ENCODE data around the gene CCDC12. TPM values are rescaled to one million over a fixed set of nuclear protein-coding genes. Genes with fewer than 3 reads are reported as not detected.

Gene CCDC12
- total and polyA plus RNA-seq, 9 of the 15 experiments (the other 6 are each of a cell fraction or from before 2014, with no cell fraction given): 8.9 to 201 (median 86.9) TPM

- intact Hi-C loops (cut with micrococcal nuclease): no loop called here
- no peaks in the 10 kb centered on the region for H3K79me2 ChIP-seq (ENCODE audit: control insufficient read depth, insufficient read depth, low read length)
- H3K36me3 ChIP-seq (ENCODE audit: control insufficient read depth, insufficient read depth, low read length): peaks cover 100% of the 10 kb centered on the region
- ChIA-PET CTCF (ENCODE audit: low intra/inter-chr PET ratio) (no interaction called here), POLR2A (interaction anchor here (1.2 to 1.3 kb wide), 2 partner anchors 10 to 23 kb away, joined by 3 to 4 read pairs; partner anchors contain the start of gene NBEAL2)
- H3K9me1 ChIP-seq (ENCODE audit: control insufficient read depth, insufficient read depth, low read length): no peaks in the 10 kb centered on the region
- in situ Hi-C loops (cut with MboI): no loop called here
- H3K27me3 ChIP-seq (ENCODE audit: control insufficient read depth in 2 of 2, insufficient read depth in 2 of 2, low read length in 2 of 2): no peaks in the 10 kb centered on the region
- 91% methylated on average over 23 of the region's 35 CpGs for WGBS (ENCODE audit: insufficient coverage, low coverage, missing lambda C conversion rate)
- no peaks in the 10 kb centered on the region for H3K9me3 ChIP-seq (replicated peaks; ENCODE audit: control insufficient read depth, insufficient read depth, low read depth, low read length)
- DNase-seq (ENCODE audit: extremely low read depth in 1 of 4, low spot score in 3 of 4) (peak in 2 of 4 experiments; percentile 63 to 68), ATAC-seq (peak; percentile 45), FAIRE-seq (no peak)
- no peak overlapping the region for H3K4me3 ChIP-seq
- H3K4me2 ChIP-seq (ENCODE audit: insufficient read depth, low read length): no peak overlapping the region
- peaks cover 0 to 48% of the 10 kb centered on the region in 2 experiments; a peak in 2 of 5 replicates for H3K4me1 ChIP-seq (replicated peaks in 1 of 2; ENCODE audit: control insufficient read depth in 2 of 2, insufficient read depth in 2 of 2, low read length in 2 of 2)
- peaks cover 8% of the 10 kb centered on the region; the same call in 1 of the 2 replicates for H4K20me1 ChIP-seq (replicated peaks; ENCODE audit: control insufficient read depth, insufficient read depth, low read length)
- H3K27ac ChIP-seq (ENCODE audit: extremely low read depth, low read depth, low read length): no peak overlapping the region
- no peak overlapping the region for H2AFZ ChIP-seq (ENCODE audit: low read depth, low read length)
- no peak overlapping the region for H3K9ac ChIP-seq (ENCODE audit: insufficient read depth in 1 of 2, low read depth in 2 of 2, low read length in 2 of 2)
- BruUV-seq (replicated peaks): no TSS peak
- TF ChIP-seq PCBP1 (IDR thresholded peaks at IDR 0.05; ENCODE audit: low read depth, low read length, poor library complexity, severe bottlenecking): peak; percentile 49
- TF ChIP-seq LARP7 (IDR thresholded peaks at IDR 0.05): no peak
- peak; percentile 63 for TF ChIP-seq NFIC (IDR thresholded peaks at IDR 0.05)
- no peak for TF ChIP-seq MEF2D (tag; conservative IDR thresholded peaks at IDR 0.05; ENCODE audit: low read depth)
- peak; percentile 57 for TF ChIP-seq POLR2G (IDR thresholded peaks at IDR 0.05; ENCODE audit: low read depth, low read length)
- TF ChIP-seq, protein P1, sequence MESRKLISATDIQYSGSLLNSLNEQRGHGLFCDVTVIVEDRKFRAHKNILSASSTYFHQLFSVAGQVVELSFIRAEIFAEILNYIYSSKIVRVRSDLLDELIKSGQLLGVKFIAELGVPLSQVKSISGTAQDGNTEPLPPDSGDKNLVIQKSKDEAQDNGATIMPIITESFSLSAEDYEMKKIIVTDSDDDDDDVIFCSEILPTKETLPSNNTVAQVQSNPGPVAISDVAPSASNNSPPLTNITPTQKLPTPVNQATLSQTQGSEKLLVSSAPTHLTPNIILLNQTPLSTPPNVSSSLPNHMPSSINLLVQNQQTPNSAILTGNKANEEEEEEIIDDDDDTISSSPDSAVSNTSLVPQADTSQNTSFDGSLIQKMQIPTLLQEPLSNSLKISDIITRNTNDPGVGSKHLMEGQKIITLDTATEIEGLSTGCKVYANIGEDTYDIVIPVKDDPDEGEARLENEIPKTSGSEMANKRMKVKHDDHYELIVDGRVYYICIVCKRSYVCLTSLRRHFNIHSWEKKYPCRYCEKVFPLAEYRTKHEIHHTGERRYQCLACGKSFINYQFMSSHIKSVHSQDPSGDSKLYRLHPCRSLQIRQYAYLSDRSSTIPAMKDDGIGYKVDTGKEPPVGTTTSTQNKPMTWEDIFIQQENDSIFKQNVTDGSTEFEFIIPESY (CRISPR knock-in tag; IDR thresholded peaks at IDR 0.05): peak; percentile 97
- no peak for TF ChIP-seq BCOR (IDR thresholded peaks at IDR 0.05)
- TF ChIP-seq CAMTA2 (CRISPR knock-in tag; conservative IDR thresholded peaks at IDR 0.05): no peak
- TF ChIP-seq, protein P2, sequence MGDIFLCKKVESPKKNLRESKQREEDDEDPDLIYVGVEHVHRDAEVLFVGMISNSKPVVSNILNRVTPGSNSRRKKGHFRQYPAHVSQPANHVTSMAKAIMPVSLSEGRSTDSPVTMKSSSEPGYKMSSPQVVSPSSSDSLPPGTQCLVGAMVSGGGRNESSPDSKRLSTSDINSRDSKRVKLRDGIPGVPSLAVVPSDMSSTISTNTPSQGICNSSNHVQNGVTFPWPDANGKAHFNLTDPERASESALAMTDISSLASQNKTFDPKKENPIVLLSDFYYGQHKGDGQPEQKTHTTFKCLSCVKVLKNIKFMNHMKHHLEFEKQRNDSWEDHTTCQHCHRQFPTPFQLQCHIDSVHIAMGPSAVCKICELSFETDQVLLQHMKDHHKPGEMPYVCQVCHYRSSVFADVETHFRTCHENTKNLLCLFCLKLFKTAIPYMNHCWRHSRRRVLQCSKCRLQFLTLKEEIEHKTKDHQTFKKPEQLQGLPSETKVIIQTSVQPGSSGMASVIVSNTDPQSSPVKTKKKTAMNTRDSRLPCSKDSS (IDR thresholded peaks at IDR 0.05; ENCODE audit: low read depth, partially characterized antibody): no peak
- TF ChIP-seq, protein P3, sequence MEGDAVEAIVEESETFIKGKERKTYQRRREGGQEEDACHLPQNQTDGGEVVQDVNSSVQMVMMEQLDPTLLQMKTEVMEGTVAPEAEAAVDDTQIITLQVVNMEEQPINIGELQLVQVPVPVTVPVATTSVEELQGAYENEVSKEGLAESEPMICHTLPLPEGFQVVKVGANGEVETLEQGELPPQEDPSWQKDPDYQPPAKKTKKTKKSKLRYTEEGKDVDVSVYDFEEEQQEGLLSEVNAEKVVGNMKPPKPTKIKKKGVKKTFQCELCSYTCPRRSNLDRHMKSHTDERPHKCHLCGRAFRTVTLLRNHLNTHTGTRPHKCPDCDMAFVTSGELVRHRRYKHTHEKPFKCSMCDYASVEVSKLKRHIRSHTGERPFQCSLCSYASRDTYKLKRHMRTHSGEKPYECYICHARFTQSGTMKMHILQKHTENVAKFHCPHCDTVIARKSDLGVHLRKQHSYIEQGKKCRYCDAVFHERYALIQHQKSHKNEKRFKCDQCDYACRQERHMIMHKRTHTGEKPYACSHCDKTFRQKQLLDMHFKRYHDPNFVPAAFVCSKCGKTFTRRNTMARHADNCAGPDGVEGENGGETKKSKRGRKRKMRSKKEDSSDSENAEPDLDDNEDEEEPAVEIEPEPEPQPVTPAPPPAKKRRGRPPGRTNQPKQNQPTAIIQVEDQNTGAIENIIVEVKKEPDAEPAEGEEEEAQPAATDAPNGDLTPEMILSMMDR (IDR thresholded peaks at IDR 0.05 in 2 of 3, conservative IDR thresholded peaks at IDR 0.05 in 1 of 3; ENCODE audit: insufficient read depth in 2 of 3, low read depth in 1 of 3, low read length in 3 of 3): peak; percentile 21 to 37 (median 23); a peak in 3 of 6 replicates
- TF ChIP-seq TAF7 (tag; IDR thresholded peaks at IDR 0.05): no peak
- no peak for TF ChIP-seq THRB (CRISPR knock-in tag; conservative IDR thresholded peaks at IDR 0.05)
Observed at GRCh38 chr3:47002171-47003055, 25.9 kb upstream of the CCDC12 start.
